ENCODE results near the gene MPV17L2. TPM values are rescaled to one million over a fixed set of nuclear protein-coding genes. Genes with fewer than 3 reads are reported as not detected.
A peak's percentile ranks its signal among the peaks of the same experiment; 100 is the strongest.

Gene MPV17L2
- total and polyA plus RNA-seq, 10 of the 15 experiments (the other 5 are each of a cell fraction or from before 2014, with no cell fraction given) = 5.1 to 57.2 (median 22.9) TPM

DNA sequence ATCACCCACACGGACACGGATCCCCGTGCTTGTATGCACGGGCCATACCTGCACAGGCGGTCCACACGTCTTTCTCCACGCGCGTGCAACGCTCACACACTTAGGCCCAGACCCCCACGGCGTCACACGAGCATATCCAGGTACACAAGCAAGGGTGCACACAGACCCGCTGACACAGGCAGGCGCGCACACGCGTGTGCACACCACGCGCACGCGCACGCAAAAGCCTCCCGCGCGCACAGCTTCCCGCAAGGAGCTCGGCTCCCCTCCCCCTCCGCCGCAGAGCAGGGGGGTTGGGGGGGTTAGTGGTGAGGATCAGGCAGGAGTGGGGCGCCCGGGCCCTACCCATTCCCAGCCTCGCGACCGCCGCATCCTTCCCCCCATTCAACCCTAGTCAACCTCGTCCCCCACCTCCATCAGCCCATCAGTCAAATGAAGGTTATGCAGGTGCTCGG is 10.4 kb downstream of the MPV17L2 start:
- SMC1A ChIA-PET (ENCODE audit: uncharacterized antibody, unreplicated experiment) = interaction anchor here (1.0 to 9.5 kb wide), 10 partner anchors 9 to 147 kb away, joined by 3 to 121 read pairs (median 4); partner anchors contain the start of gene MPV17L2
- in situ Hi-C loops (cut with MboI) (no loop called here), intact Hi-C loops (cut with micrococcal nuclease; ENCODE audit: unreplicated experiment) (loop anchor here (10.0 kb wide), 1 partner anchor 211 kb away; the partner anchor contains the start of gene SSBP4)
- Histone ChIP-seq H3K79me2 (ENCODE audit: control insufficient read depth, insufficient read depth, low read length) (peaks cover 9% of the 10 kb centered on the region), H4K20me1 (ENCODE audit: control insufficient read depth, insufficient read depth) (no peaks in the 10 kb centered on the region), H3K9me3 (replicated peaks; ENCODE audit: control insufficient read depth, insufficient read depth, low read length) (no peaks in the 10 kb centered on the region), H3K4me2 (ENCODE audit: control insufficient read depth, insufficient read depth) (peak overlapping the region; percentile 56), H2AFZ (ENCODE audit: control insufficient read depth, low read depth, low read length) (peak overlapping the region; percentile 82), H3K4me1 (ENCODE audit: control insufficient read depth, insufficient read depth, low read length) (peaks cover 6% of the 10 kb centered on the region), H3K4me3 (peak overlapping the region; percentile 86), H3K27ac (ENCODE audit: control insufficient read depth, insufficient read depth) (peak overlapping the region; percentile 20; the same call in 1 of the 2 replicates), H3K9ac (ENCODE audit: control insufficient read depth, insufficient read depth, low read length) (peak overlapping the region; percentile 44; the same call in 1 of the 2 replicates), H3K36me3 (ENCODE audit: control insufficient read depth in 2 of 2, insufficient read depth in 2 of 2, low read length in 1 of 2) (peaks cover 0 to 6% of the 10 kb centered on the region in 2 experiments; a peak in 2 of 4 replicates), H3K27me3 (replicated peaks in 1 of 2; ENCODE audit: control insufficient read depth in 2 of 2, insufficient read depth in 2 of 2, low read length in 1 of 2) (no peaks in the 10 kb centered on the region)
- DNase-seq (ENCODE audit: low read depth, low spot score) = no peak
- CTCF ChIA-PET = interaction anchor here (0.8 to 11.7 kb wide), 8 partner anchors 11 to 207 kb away, joined by 3 to 213 read pairs (median 10); partner anchors contain the start of gene MPV17L2
- POLR2A ChIA-PET = interaction anchor here (0.7 to 3.4 kb wide), 11 partner anchors 9 to 155 kb away, joined by 3 to 29 read pairs (median 7); partner anchors contain the start of genes JUND, LSM4 and MPV17L2
- BruUV-seq (replicated peaks) = no TSS peak
- 3% methylated on average over 38 of the region's 38 CpGs for WGBS (ENCODE audit: insufficient coverage, insufficient replicate concordance, low lambda C conversion rate, missing lambda C conversion rate)
- no peak for FAIRE-seq
- peak; percentile 23 for ATAC-seq
- RAD21 ChIA-PET (ENCODE audit: unreplicated experiment) = interaction anchor here (0.6 to 8.1 kb wide), 17 partner anchors 11 to 216 kb away, joined by 3 to 175 read pairs (median 5); partner anchors contain the start of genes JUND, MPV17L2, PIK3R2 and SSBP4
- TF ChIP-seq BHLHE40 (IDR thresholded peaks at IDR 0.05; ENCODE audit: borderline replicate concordance in 1 of 2, low read depth in 2 of 2, low read length in 1 of 2) (no peak), LARP7 (IDR thresholded peaks at IDR 0.05) (0 out of 2 replicates have a peak, but pooled peaks have one; percentile 49), NR2F1 (conservative IDR thresholded peaks at IDR 0.05) (no peak), SIX5 (IDR thresholded peaks at IDR 0.05; ENCODE audit: low read depth, low read length, severe bottlenecking) (no peak), MTA2 (IDR thresholded peaks at IDR 0.05; ENCODE audit: low read depth) (0 out of 2 replicates have a peak, but pooled peaks have one; percentile 23), ZBED1 (IDR thresholded peaks at IDR 0.05; ENCODE audit: borderline replicate concordance) (no peak), BACH1 (IDR thresholded peaks at IDR 0.05; ENCODE audit: borderline replicate concordance) (peak; percentile 87), SMARCA5 (IDR thresholded peaks at IDR 0.05) (peak; percentile 33; the same call in 1 of the 2 replicates), SMAD5 (IDR thresholded peaks at IDR 0.05; ENCODE audit: low read depth) (no peak), IKZF1 (conservative IDR thresholded peaks at IDR 0.05) (peak; percentile 46; the same call in 1 of the 2 replicates), STAT1 (conservative IDR thresholded peaks at IDR 0.05) (no peak)
- TF ChIP-seq, protein P1, sequence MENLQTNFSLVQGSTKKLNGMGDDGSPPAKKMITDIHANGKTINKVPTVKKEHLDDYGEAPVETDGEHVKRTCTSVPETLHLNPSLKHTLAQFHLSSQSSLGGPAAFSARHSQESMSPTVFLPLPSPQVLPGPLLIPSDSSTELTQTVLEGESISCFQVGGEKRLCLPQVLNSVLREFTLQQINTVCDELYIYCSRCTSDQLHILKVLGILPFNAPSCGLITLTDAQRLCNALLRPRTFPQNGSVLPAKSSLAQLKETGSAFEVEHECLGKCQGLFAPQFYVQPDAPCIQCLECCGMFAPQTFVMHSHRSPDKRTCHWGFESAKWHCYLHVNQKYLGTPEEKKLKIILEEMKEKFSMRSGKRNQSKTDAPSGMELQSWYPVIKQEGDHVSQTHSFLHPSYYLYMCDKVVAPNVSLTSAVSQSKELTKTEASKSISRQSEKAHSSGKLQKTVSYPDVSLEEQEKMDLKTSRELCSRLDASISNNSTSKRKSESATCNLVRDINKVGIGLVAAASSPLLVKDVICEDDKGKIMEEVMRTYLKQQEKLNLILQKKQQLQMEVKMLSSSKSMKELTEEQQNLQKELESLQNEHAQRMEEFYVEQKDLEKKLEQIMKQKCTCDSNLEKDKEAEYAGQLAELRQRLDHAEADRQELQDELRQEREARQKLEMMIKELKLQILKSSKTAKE (IDR thresholded peaks at IDR 0.05; ENCODE audit: low read depth, poor library complexity, severe bottlenecking) = no peak
- TF ChIP-seq, protein P2, sequence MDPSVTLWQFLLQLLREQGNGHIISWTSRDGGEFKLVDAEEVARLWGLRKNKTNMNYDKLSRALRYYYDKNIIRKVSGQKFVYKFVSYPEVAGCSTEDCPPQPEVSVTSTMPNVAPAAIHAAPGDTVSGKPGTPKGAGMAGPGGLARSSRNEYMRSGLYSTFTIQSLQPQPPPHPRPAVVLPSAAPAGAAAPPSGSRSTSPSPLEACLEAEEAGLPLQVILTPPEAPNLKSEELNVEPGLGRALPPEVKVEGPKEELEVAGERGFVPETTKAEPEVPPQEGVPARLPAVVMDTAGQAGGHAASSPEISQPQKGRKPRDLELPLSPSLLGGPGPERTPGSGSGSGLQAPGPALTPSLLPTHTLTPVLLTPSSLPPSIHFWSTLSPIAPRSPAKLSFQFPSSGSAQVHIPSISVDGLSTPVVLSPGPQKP (IDR thresholded peaks at IDR 0.05; ENCODE audit: low read depth, low read length) = no peak
- TF ChIP-seq, protein P3, sequence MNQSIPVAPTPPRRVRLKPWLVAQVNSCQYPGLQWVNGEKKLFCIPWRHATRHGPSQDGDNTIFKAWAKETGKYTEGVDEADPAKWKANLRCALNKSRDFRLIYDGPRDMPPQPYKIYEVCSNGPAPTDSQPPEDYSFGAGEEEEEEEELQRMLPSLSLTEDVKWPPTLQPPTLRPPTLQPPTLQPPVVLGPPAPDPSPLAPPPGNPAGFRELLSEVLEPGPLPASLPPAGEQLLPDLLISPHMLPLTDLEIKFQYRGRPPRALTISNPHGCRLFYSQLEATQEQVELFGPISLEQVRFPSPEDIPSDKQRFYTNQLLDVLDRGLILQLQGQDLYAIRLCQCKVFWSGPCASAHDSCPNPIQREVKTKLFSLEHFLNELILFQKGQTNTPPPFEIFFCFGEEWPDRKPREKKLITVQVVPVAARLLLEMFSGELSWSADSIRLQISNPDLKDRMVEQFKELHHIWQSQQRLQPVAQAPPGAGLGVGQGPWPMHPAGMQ (IDR thresholded peaks at IDR 0.05; ENCODE audit: borderline replicate concordance) = no peak
- TF ChIP-seq, protein P4, sequence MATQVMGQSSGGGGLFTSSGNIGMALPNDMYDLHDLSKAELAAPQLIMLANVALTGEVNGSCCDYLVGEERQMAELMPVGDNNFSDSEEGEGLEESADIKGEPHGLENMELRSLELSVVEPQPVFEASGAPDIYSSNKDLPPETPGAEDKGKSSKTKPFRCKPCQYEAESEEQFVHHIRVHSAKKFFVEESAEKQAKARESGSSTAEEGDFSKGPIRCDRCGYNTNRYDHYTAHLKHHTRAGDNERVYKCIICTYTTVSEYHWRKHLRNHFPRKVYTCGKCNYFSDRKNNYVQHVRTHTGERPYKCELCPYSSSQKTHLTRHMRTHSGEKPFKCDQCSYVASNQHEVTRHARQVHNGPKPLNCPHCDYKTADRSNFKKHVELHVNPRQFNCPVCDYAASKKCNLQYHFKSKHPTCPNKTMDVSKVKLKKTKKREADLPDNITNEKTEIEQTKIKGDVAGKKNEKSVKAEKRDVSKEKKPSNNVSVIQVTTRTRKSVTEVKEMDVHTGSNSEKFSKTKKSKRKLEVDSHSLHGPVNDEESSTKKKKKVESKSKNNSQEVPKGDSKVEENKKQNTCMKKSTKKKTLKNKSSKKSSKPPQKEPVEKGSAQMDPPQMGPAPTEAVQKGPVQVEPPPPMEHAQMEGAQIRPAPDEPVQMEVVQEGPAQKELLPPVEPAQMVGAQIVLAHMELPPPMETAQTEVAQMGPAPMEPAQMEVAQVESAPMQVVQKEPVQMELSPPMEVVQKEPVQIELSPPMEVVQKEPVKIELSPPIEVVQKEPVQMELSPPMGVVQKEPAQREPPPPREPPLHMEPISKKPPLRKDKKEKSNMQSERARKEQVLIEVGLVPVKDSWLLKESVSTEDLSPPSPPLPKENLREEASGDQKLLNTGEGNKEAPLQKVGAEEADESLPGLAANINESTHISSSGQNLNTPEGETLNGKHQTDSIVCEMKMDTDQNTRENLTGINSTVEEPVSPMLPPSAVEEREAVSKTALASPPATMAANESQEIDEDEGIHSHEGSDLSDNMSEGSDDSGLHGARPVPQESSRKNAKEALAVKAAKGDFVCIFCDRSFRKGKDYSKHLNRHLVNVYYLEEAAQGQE (IDR thresholded peaks at IDR 0.05; ENCODE audit: low read depth, low read length) = no peak

Measured in GM12878 (cell line).